Neural progenitor cell (in vitro differentiated cells): Measurements from ENCODE around the gene ABCC1. TPM values are rescaled to one million over a fixed set of nuclear protein-coding genes. Genes with fewer than 3 reads are reported as not detected.

Experiments
- DNase-seq: peaks from one replicate; pipeline ENCODE4 v3.0.0-alpha.2; 2016; ENCODE audit warnings: low spot score
- H2AFZ ChIP-seq: fragments of 200-600 bp; sonication (generic); replicated peaks from 2 replicates; pipeline ENCODE4 v1.6.1; 2016; ENCODE audit warnings: antibody characterized with exemption
- H3F3A ChIP-seq: fragments of 200-600 bp; sonication (generic); 2 replicates; pipeline ENCODE4 v1.6.1; 2016; ENCODE audit warnings: antibody characterized with exemption, low read depth
- H3K27ac ChIP-seq: fragments of 200-600 bp; sonication (generic); 2 replicates; pipeline ENCODE4 v1.5.1; 2016; ENCODE audit warnings: mild to moderate bottlenecking
- H3K27me3 ChIP-seq: fragments of 200-600 bp; sonication (generic); 2 replicates; pipeline ENCODE4 v1.6.1; 2016; ENCODE audit warnings: mild to moderate bottlenecking, moderate library complexity
- H3K36me3 ChIP-seq: fragments of 200-600 bp; sonication (generic); 2 replicates; pipeline ENCODE4 v1.5.1; 2016
- H3K4me1 ChIP-seq: fragments of 200-600 bp; sonication (generic); 2 replicates; pipeline ENCODE4 v1.6.1; 2016; ENCODE audit warnings: mixed run types
- H3K4me2 ChIP-seq: fragments of 200-600 bp; sonication (generic); 2 replicates; pipeline ENCODE4 v1.6.1; 2016
- H3K4me3 ChIP-seq: fragments of 200-600 bp; sonication (generic); 2 replicates; pipeline ENCODE4 v1.5.1; 2016
- H3K79me2 ChIP-seq: fragments of 200-600 bp; sonication (generic); 2 replicates; pipeline ENCODE4 v1.6.1; 2016; ENCODE audit warnings: low read depth
- H3K9ac ChIP-seq: fragments of 200-600 bp; sonication (generic); 2 replicates; pipeline ENCODE4 v1.6.1; 2016
- H3K9me3 ChIP-seq: fragments of 200-600 bp; sonication (generic); 2 replicates; pipeline ENCODE4 v1.5.1; 2016; ENCODE audit warnings: low read depth
- H4K20me1 ChIP-seq: fragments of 200-600 bp; sonication (generic); 2 replicates; pipeline ENCODE4 v1.6.1; 2016; ENCODE audit warnings: low read depth
- H3K27ac Mint-ChIP-seq: 3 replicates; pipeline ENCODE4 v1.8.0; 2021; ENCODE audit warnings: mixed read lengths
- H3K27me3 Mint-ChIP-seq: 2 replicates; pipeline ENCODE4 v1.8.0; 2022; ENCODE audit warnings: low read depth, mild to moderate bottlenecking, inconsistent platforms, moderate library complexity, mixed read lengths; ENCODE audit not compliant: insufficient read depth
- H3K36me3 Mint-ChIP-seq: 3 replicates; pipeline ENCODE4 v1.8.0; 2021; ENCODE audit warnings: mixed read lengths
- H3K4me1 Mint-ChIP-seq: 3 replicates; pipeline ENCODE4 v1.8.0; 2021; ENCODE audit warnings: mixed read lengths
- H3K4me3 Mint-ChIP-seq: 3 replicates; pipeline ENCODE4 v1.8.0; 2021; ENCODE audit warnings: mild to moderate bottlenecking, moderate library complexity, mixed read lengths
- H3K9me3 Mint-ChIP-seq: 3 replicates; pipeline ENCODE4 v1.8.0; 2020; ENCODE audit warnings: mixed read lengths
- CTCF ChIP-seq: fragments of 200-600 bp; sonication (generic); IDR thresholded peaks from 2 replicates; pipeline ENCODE4 v1.5.1; 2017; ENCODE audit warnings: antibody characterized with exemption, mild to moderate bottlenecking
- EZH2 ChIP-seq: fragments of 200-600 bp; sonication (generic); IDR thresholded peaks from 2 replicates; pipeline ENCODE4 v1.6.1; 2017; ENCODE audit warnings: antibody characterized with exemption, mild to moderate bottlenecking, moderate library complexity
- EZH2phosphoT487 ChIP-seq: fragments of 200-600 bp; sonication (generic); IDR thresholded peaks from 2 replicates; pipeline ENCODE4 v1.6.1; 2017; ENCODE audit warnings: antibody characterized with exemption
- total RNA-seq: library from RNA; depleted of rRNA; stranded (reverse); fragments of >200 nt; gene quantifications from 2 replicates; pipeline ENCODE4 v1.2.3, GENCODE V29; 2015; ENCODE audit warnings: low replicate concordance

Gene ABCC1
- total RNA-seq, 1 donor from 2014 or later: 17.5 TPM

GRCh38 chr16:16121185-16121727 is 171.8 kb downstream of the ABCC1 start:
- DNase-seq: no peak
- Histone ChIP-seq H3K9me3 (no peaks in the 10 kb centered on the region), H3K4me3 (no peak overlapping the region), H3F3A (no peaks in the 10 kb centered on the region), H3K79me2 (no peaks in the 10 kb centered on the region), H2AFZ (no peak overlapping the region), H3K27me3 (no peaks in the 10 kb centered on the region), H3K27ac (no peak overlapping the region), H4K20me1 (no peaks in the 10 kb centered on the region), H3K36me3 (peaks cover 7% of the 10 kb centered on the region), H3K4me2 (no peak overlapping the region), H3K9ac (no peak overlapping the region), H3K4me1 (no peaks in the 10 kb centered on the region)
- H3K27ac Mint-ChIP-seq: no peak overlapping the region
- TF ChIP-seq CTCF (no peak), EZH2 (no peak), EZH2phosphoT487 (no peak)
- H3K36me3 Mint-ChIP-seq: peaks cover 52% of the 10 kb centered on the region
- H3K27me3 Mint-ChIP-seq: peaks cover 2% of the 10 kb centered on the region
- H3K4me1 Mint-ChIP-seq: no peaks in the 10 kb centered on the region
- peaks cover 30% of the 10 kb centered on the region for H3K9me3 Mint-ChIP-seq
- no peak overlapping the region for H3K4me3 Mint-ChIP-seq

- Histone ChIP-seq H3K4me1 (no peaks in the 10 kb centered on the region), H3K9me3 (no peaks in the 10 kb centered on the region), H3K36me3 (peaks cover 4% of the 10 kb centered on the region), H3K4me3 (no peak overlapping the region), H3K79me2 (no peaks in the 10 kb centered on the region), H3K4me2 (no peak overlapping the region), H3K27me3 (no peaks in the 10 kb centered on the region), H4K20me1 (no peaks in the 10 kb centered on the region), H3K9ac (no peak overlapping the region), H2AFZ (no peak overlapping the region), H3F3A (no peaks in the 10 kb centered on the region), H3K27ac (no peak overlapping the region)
- peaks cover 25% of the 10 kb centered on the region for H3K9me3 Mint-ChIP-seq
- H3K4me1 Mint-ChIP-seq: no peaks in the 10 kb centered on the region
- no peak for TF ChIP-seq EZH2phosphoT487
- TF ChIP-seq CTCF: no peak
- TF ChIP-seq EZH2: no peak
- H3K4me3 Mint-ChIP-seq: no peak overlapping the region
- no peak for DNase-seq
- peaks cover 45% of the 10 kb centered on the region for H3K36me3 Mint-ChIP-seq
- peaks cover 2% of the 10 kb centered on the region for H3K27me3 Mint-ChIP-seq
- H3K27ac Mint-ChIP-seq: no peak overlapping the region
Observed at GRCh38 chr16:16122264-16122663, 172.8 kb downstream of the ABCC1 start.

- no peak overlapping the region for H2AFZ ChIP-seq
- H4K20me1 ChIP-seq: peaks cover 4% of the 10 kb centered on the region
- peaks cover 4% of the 10 kb centered on the region for H3K36me3 ChIP-seq
- H3F3A ChIP-seq: no peaks in the 10 kb centered on the region
- Mint-ChIP-seq H3K27ac (no peak overlapping the region), H3K4me3 (no peak overlapping the region), H3K27me3 (peaks cover 2% of the 10 kb centered on the region), H3K4me1 (no peaks in the 10 kb centered on the region), H3K36me3 (peaks cover 33% of the 10 kb centered on the region), H3K9me3 (peaks cover 13% of the 10 kb centered on the region)
- peak; percentile 9 for DNase-seq
- H3K27me3 ChIP-seq: no peaks in the 10 kb centered on the region
- H3K4me3 ChIP-seq: no peak overlapping the region
- no peak overlapping the region for H3K9ac ChIP-seq
- no peak overlapping the region for H3K4me2 ChIP-seq
- TF ChIP-seq EZH2 (no peak), CTCF (no peak), EZH2phosphoT487 (no peak)
- H3K27ac ChIP-seq: no peak overlapping the region
- no peaks in the 10 kb centered on the region for H3K4me1 ChIP-seq
- no peaks in the 10 kb centered on the region for H3K9me3 ChIP-seq
- H3K79me2 ChIP-seq: no peaks in the 10 kb centered on the region
Observed at GRCh38 chr16:16124438-16124837, 175.0 kb downstream of the ABCC1 start.
